Endometrial microvascular endothelial cells (primary cell): Measurements from ENCODE around the gene GABRA4. TPM values are rescaled to one million over a fixed set of nuclear protein-coding genes. Genes with fewer than 3 reads are reported as not detected.

Experiments
- total RNA-seq: library from RNA; depleted of rRNA; stranded (reverse); fragments of >200 nt; gene quantifications from one replicate; pipeline ENCODE4 v1.2.3, GENCODE V29; 2015; ENCODE audit errors: inconsistent ontology term

The GABRA4 gene
- total RNA-seq, 1 donor from 2014 or later: not detected

Other genes starting within 250 kb of the GABRA4 start
- gene COX7B2, start 84.3 kb downstream of the GABRA4 start, total RNA-seq: not detected
- gene GABRB1, start 38.0 kb upstream of the GABRA4 start, total RNA-seq: not detected